Measurements from ENCODE around the gene STX8.
A peak's percentile ranks its signal among the peaks of the same experiment; 100 is the strongest.
"Not testable (repeated sequence)": the region's sequence is repeated elsewhere in the genome, so short reads cannot be mapped to it uniquely, and the experiment has no call there.

STX8 gene

DNA sequence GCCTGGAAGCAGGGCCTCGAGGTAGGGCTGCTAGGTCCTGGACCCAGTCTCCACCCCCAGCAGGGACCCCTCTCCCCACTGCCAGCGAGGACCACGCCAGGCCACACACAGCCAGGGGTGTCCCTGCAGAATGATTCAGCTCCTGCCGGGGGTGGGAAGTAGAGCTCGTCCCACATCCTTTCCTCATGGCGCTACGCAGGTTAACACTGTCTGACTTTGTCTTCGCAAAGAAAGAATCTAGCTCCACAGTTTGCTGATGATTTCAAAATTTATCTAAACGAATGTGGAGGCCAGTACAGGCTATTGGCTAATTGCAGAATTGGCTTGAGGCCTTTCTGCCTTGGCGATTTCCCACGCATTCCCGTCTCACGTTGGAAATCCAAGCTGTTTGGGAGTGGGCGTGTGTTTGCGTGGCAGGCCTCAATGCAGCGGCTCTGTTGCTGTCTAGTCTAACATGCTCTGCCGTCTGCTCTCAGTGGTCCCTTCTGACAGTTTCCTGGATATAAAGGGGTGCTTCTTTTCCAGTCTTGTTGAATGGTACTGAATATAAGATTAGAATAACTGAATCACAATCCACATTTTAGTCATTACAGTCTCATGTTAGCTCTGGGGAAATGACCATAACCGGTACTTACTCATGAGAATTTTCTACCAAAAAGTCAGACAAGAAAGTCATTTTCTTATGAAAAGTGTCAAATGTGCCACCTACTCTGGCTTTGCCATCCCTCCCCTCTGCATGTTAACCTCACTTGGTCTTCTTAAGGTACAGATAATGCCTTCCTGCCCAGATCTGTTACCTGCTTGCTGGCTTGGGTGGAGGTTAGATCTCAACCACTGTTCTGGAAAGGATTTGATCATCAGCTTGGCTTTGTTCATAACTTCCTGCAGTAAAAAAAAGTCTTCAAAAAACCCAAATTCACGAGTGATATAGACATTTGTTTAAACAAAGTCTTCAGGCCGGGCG is 301.9 kb downstream of the STX8 start:
- intact Hi-C loops (cut with DNase I): no loop called here
- DNase-seq: peak in 5 of 10 donors; percentile 16 to 89 (median 35)

DNA sequence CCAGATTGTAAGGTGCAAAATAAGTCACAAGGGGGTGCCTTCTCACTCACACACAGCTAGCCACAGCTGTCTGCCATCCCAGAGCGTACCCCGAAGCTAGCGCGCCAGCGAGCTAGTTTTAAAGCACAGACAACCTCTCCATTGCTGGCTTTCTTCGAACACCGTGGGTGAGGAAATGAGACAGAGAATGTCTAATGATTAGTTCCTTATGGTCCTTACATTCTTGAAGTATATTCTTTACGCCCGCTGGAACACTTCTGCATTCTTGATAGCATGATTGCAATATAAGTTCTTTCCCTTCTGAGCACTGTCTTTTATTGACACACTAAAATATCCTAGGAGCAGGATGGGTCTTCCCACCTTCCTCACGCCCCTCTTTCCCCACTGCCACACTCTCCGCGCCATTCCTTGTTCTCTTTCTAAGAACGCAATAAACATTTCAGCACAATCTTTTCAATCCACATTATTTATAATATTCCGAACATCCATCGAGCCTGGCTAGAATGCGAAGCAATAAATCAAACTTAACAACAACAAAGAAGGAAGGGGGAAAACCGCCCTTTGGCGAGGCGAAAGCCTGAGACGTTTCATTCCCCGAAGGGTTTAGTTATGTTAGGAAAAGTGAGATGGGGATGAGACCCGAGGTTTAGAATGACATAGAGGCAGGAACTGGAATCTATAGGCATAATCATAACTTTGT is 303.0 kb downstream of the STX8 start:
- intact Hi-C loops (cut with DNase I): no loop called here
- DNase-seq: no peak

DNA sequence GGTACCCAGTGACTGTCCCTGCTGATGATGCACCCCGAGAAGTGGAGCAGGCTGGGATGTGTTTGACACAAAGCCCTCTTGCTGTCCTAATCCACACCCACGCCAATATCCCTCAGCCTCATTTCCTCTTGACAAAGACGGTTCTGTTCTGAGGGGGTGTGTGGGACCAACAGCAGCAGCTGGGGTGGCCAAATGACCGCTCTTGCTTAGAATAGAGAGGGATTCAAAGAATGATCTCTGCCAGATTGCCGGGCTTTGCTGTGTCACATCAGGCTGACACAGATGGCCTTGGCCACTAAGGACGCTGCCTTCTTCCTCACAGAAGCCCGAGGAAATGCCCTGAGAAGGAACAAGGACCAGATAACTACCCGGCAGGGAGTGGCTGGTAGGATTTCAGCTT is 303.6 kb downstream of the STX8 start:
- DNase-seq: peak in 8 of 10 donors; percentile 27 to 95 (median 65)
- intact Hi-C loops (cut with DNase I): no loop called here

DNA sequence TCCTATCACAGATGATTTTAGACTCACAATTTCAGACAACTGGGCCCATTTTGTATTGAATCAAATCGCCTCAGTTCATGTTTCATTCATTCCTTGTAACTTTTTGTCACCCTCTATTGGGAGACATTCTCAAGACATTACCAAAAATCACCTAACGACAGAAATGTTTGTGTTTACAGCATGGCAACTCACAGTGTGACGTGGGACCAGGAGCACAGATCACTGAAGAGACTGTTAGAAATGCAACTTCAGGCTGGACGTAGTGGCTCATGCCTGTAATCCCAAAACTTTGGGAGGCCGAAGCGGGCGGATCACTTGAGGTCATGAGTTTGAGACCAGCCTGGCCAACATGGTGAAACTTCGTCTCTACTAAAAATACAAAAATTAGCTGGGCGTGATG is 304.7 kb downstream of the STX8 start:
- no peak for DNase-seq
- intact Hi-C loops (cut with DNase I): no loop called here

DNA sequence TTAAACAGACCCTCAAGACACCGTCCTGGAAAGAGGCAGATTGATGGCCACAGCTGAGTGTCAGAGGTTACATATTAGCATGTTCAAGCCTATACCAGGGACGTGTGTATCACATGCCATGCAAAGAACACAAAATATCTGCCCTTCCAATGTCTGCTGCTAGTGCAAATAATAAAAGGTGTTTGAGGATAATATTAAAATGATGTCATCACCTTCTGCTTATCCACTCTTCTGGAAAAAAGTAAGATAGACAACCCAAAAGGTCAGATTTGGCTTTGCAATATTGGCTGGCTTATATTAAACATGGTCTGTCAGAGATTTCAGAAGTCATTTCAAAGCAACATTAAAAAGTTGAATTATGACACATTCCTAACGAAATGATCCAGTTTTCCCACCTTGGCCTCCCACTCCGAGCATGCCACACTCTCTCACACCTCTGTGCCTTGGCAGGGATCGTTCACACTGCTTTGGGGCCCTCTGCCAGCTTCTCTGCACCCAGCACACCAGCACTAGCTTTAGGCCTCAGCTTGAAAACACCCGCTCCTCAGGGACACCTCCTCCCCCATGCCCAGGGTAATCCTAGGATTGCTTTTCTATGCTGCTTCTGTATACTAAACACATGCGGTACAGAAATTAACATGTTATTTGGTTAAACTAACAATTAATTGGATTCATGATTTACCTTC is 306.1 kb downstream of the STX8 start:
- peak in 8 of 10 donors; percentile 43 to 93 (median 63) for DNase-seq
- intact Hi-C loops (cut with DNase I): no loop called here

DNA sequence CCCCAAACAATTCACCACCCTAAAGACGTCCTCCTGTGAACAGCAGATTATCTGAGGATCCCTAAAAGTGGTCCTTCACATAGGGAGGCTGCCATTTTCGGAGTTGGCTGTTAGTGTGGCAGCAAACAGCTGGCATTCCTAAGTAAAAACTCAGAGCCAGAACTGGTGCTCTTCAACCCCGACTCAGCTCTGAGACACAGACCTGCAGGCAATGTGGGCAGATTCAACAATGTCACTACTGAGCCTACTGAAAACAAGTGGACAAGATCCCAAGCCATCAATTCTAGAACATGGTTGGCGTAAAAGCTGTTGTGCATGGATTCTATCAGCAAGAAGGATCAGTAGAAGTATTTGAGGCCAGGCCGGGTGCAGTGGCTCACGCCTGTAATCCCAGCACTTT is 307.1 kb downstream of the STX8 start:
- intact Hi-C loops (cut with DNase I): no loop called here
- no peak for DNase-seq

DNA sequence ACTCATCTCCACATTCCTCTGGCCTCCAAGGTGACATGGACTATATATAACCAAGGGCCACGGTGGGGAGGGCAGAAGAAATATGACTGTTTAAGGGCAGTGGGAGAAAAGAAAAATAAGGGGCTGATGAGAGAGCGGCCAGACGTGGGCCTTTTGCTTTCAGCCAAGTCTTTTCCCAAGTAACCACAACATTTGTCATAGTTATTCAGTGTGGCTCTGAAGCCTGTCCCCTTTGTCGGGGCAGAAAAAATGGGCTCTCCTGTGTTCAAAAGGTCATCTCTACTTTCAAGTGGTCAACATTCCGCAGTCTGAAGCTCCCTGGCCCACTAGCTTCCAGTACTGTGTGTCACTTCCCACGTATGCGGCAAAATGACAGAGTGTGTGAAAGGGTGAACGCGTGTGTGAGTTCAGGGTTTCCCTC is 308.9 kb downstream of the STX8 start:
- intact Hi-C loops (cut with DNase I): no loop called here
- DNase-seq: no peak

DNA sequence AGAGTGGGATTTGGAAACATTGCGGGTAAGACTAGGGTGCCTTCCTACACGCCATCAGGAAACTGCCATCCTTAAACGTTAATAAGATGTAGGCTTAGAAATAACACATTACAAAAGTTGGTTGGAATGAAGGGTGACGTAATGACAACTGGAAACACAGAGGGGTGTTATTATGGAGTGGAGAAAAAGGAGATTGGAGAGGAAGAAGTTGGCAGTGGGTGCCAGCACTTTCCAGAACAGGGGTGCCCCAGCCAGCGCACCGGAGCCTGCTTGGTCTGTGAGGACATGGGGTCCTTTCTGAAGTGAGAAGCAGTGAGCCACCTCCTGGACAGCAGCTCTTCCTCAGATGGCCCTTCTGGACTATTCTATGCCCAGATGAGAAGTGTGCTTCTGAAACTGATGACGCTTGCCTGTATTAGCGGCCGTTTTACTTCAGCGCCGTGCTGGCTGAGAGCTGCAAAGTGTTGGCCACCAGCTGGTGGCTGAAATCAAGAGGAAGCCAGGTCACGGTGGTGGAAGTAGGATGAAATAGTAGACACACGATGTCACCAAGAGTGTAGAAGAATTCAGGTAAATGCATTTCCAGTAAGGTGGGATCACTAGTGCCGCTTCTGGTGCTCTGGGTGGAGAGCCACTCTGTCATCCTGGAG is 309.5 kb downstream of the STX8 start:
- DNase-seq: no peak
- intact Hi-C loops (cut with DNase I): no loop called here

DNA sequence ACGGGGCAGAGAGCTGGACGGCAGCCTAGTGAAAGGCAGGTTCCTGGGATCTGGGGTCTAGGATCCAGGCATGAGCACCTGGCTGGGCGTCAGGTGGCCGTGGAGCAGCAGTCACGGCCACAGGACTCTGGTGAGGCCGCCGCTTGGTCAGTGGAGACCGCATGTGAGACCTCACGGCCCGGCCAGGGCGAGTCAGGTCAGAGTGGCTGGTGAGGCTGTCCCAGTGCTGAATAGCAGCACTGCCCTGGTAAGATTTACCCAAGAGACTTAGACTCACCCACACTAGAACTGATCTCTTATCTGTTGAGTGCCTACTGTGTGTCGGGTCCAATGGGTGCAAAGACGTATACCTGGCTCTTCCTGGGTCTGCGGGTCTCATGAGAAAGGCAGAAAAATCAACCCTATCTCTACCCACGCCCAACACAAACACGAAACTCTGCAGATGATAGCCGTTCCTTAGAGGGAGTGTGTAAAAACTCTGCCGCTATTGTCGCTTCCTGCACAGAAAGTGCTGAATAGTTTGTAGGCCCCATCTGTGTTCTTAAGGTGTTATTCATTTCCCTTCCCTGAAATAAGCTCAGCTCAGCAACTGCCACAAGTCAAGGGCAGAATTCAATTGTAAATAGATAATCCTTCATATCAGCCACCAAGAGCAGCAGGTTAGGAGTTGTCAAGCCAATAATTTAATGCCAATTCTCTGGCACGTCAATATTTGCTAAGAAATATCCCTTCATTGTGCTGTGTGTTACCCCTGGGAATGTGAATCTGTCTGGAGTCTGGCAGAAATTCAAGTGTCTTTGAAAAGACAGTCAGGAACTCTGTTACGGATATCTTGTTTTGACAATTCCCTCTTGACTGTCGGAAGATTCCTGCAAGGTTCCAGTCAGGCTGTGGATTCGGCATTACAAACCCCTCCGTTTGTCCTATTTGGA is 314.3 kb downstream of the STX8 start:
- intact Hi-C loops (cut with DNase I): no loop called here
- peak in 3 of 10 donors; percentile 27 to 74 (median 69) for DNase-seq

DNA sequence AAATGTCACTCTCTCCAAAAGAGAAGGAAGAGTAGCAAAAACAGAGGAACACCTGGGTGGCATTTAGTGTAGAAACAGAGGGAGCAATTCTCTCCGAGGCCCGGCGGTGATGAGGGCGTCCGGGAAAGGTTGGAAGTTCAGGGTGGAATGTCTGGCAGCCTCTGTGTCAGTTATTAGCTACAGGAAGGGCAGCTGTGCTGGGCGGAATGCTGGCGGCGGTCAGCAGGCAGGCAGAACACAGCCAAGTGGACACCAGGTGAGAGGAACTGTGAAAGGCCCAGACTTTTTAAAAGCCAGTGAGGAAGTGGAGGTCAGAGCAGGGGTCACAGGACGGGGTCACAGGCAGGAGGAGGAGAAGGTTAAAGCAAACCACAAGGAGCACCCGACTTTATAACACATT is 316.2 kb downstream of the STX8 start:
- DNase-seq: peak in 3 of 10 donors; percentile 26 to 82 (median 54)
- intact Hi-C loops (cut with DNase I): no loop called here

DNA sequence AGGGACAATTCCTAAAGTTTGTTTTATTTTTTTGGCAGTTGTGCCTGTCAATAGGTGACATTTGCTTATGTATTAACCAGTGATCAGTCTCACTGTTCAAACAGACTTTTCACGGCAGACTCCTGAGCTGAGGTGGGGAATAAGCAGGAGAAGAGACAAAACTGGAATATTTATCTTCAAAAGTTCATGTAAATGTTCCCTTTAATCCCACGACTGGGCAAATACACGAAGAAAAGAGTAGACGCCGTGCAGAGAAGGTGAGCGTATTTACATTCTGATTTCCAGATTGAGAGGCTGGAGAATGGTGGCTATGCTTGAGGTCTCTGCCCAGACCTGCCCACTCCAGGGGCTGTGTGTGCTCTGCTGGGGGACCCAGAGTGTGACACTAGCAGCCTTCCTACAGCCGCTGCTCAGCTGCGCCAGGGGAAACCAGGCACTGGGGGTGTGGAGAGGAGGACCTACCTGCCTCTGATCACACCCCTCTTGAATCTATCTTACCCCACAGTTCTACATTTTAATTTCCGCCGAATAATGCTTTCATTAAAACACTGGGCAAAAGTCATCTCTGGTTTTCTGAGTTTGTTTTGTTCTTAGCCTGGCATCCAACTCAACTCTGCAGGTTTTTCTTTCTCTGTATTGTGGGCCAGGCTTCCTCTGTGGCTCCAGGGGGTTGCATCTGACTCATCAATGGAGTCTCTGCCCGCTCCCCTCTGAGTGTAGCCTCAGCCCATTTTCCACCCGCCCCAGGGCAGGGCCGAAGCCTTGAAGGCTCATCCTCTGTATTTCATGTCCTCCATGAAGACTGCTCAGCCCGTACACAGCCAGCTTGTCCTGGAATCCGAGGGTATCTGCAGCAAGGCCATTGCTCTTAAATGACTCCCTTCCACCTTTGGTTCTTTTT is 317.3 kb downstream of the STX8 start:
- DNase-seq: peak in 2 of 10 donors; percentile 39 to 47

DNA sequence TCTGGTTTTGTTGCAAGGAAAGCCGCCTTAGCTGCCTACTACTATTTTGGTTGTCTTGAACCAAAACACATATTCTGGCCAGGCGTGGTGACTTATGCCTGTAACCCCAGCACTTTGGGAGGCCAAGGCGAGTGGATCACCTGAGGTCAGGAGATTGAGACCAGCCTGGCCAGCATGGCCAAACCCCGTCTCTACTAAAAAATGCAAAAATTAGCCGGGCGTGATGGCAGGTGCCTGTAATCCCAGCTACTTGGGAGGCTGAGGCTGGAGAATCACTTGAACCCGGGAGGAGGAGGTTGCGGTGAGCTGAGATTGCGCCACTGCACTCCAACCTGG is 318.0 kb downstream of the STX8 start:
- DNase-seq: peak in 2 of 10 donors; percentile 45 to 55
- intact Hi-C loops (cut with DNase I): not testable (repeated sequence)

More for the DNA sequence above, 317.3 kb downstream of the STX8 start:
- intact Hi-C loops (cut with DNase I): no loop called here

DNA sequence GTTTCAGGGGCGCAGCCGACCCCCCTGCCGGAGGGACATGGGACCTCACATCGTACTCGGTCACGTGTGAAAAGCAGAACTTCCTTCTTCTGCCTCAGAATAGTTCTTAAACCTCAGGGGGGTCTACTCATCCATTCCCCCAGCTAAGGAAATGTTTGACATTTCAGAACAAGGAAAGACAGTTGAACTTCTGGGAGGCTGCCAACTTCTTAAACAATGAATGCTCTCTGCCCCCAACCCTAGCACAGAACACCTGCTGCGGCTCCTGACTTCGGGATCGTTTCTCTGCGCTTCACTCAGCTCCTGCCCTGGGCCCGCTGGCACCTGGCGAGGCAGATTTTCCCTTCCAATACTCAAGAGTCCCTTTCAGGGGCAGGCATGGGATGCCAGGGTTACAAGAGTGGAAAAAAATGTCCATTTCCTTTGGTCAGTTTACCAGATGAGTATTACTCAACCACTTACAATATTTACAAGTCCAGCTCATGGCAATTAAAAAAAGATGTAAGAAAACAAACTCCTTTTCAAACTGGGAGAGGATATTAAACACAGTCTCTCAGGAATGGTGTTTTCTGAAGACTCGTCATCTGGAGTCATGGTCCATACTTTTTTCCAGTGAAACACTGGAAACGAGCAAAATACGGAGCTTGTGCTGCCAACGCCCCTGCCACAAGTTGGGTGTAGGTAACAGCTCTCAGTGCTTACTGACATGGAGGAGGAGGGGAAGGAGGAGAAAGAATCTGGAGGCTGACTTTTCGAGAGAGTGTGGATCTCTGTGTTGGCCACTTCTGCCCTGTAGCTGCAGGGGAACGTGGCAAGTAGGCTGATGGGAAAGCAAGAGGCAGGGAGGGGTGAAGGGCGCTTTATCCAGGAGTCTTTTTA is 318.6 kb downstream of the STX8 start:
- intact Hi-C loops (cut with DNase I): no loop called here
- peak in 2 of 10 donors; percentile 51 to 57 for DNase-seq

DNA sequence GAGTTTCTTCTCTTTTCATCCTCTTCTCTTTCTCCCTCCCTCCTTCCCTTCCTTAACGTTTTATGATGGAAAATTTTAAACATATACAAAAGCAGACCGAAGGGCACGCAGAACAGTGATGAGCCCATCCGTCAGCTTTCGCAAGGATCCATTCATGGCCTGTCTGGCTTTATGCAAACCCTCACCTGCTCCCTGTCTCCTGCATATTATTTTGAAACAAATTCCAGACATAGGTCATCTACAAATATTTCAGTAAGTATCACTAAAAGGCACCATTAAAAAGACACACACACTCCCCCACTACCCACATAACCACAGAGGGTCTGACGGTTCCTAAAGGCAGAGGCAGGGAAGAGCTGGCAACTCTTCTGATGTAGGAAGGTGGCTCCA is 319.3 kb downstream of the STX8 start:
- intact Hi-C loops (cut with DNase I): no loop called here
- peak in 2 of 10 donors; percentile 5 to 49 for DNase-seq

DNA sequence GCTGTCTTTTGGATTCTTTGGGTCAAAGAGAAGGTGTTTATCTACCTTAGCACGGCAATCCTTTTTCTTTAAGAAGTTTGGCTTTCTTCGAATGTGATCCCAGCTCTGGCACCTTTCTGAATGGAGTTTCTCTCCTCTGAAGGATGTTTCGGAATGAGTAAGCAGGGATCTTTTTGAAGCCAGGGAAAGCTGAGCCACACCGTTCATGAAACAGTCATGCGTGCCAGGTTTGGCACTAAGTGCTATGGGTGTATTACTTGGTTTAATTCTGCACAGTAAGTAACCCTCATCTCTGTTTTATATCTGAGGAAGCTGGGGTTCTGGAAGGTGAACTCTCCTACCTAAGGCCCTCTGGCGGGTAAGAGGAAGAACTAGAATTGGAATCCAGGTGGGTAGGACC is 319.8 kb downstream of the STX8 start:
- intact Hi-C loops (cut with DNase I): no loop called here

DNA sequence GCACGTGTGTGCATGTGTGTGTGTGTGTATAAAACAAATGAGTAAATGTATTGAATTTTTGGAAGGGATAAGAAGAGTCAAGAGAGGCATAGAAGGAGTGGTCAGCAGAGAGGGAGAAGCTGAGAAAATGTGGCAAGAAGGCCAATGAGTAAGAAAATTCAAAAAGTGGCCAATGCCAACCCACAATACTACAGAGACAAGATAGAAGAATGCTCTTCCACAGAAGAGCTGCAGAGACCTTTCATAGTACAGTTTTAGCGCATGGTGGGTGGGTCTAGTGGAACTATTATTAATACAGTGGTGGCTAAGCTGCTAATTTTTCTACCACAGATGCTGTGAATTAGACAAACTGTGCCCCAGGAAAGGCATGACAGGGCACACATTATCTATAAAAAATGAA is 320.8 kb downstream of the STX8 start:
- intact Hi-C loops (cut with DNase I): no loop called here
- DNase-seq: no peak

More for the DNA sequence above, 319.8 kb downstream of the STX8 start:
- DNase-seq: peak in 1 of 10 donors; percentile 48

DNA sequence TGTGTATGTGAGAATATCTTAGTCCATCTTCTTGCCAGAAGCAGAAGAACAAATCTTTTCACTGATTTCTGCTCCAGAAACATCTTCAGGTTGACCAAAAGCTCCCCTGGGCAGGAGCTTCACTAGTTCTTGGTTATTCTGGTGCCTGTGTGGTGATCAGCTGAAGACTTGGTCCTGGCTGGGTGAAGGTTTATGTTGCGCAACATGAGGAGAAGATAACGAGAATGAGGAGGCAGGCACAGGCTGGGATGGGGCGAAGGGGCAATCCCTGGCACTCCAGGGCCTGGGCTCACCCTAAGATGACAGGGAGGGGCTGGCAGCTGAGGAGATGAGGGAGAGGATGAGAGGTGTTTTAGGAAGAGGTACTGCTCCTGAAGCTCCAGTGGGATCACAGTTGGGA is 322.3 kb downstream of the STX8 start:
- intact Hi-C loops (cut with DNase I): no loop called here
- DNase-seq: no peak

Measured in posterior cingulate gyrus (tissue), 11 donors.